GM06990 (cell line): Measurements from ENCODE around the gene HIPK3.

Experiments
- DNase-seq: peaks from one replicate; pipeline ENCODE4 v3.0.0-alpha.2; 2011; ENCODE audit not compliant: insufficient read length; ENCODE audit errors: extremely low read depth
- H3K27me3 ChIP-seq: replicated peaks from 2 replicates; pipeline ENCODE4 v1.6.0; 2011; ENCODE audit warnings: low read length; ENCODE audit not compliant: control insufficient read depth, insufficient read depth
- H3K36me3 ChIP-seq: 2 replicates; pipeline ENCODE4 v1.5.1; 2011; ENCODE audit warnings: low read length; ENCODE audit not compliant: control insufficient read depth, insufficient read depth
- H3K4me3 ChIP-seq: replicated peaks from 2 replicates; pipeline ENCODE4 v1.5.1; 2011; ENCODE audit warnings: low read depth, mild to moderate bottlenecking, control low read depth, low read length
- CTCF ChIP-seq: IDR thresholded peaks from 2 replicates; pipeline ENCODE4 v1.5.1; 2011; ENCODE audit warnings: low read length, control low read depth, mild to moderate bottlenecking, inconsistent platforms; ENCODE audit not compliant: insufficient read depth, poor library complexity, severe bottlenecking

HIPK3 gene

DNA sequence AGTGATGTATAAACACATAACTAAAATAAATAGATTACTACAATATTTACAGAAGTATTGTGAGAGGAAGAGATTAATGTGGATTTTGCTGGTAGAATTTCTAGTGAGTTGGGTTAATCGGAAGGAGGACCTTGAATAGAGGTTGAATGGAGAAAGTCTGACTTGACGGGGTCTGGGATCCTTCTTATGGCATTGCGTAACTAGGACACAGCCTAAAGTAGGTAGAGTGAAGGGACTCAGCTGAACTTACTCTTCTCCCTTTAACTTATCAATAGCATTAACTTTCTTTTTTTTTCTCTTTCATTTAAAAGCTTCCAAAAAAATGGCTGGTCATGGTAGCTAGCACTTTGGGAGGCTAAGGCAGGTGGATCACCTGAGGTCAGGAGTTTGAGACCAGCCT is 139.2 kb downstream of the HIPK3 start:
- no peak for DNase-seq
- Histone ChIP-seq H3K27me3 (no peaks in the 10 kb centered on the region), H3K36me3 (no peaks in the 10 kb centered on the region), H3K4me3 (no peak overlapping the region)
- TF ChIP-seq CTCF: no peak

DNA sequence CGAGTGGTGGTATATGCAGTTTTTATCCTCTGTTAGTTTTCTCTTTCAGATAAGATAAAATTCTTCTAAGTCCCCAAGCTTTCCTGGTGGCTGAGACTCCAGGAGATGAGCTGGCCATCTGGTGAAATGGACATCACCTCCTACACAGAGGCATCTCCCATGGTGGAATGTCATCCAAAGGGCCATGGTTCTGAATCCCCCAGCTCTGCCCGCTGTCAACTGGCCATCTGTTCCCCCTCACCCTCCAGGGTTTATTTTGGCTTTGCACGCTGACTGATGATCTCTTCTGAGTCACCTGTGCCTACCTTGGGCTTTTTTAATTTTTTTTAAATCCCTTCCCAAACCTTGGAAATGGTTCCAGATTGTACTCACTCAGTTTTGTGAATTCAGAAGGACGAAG is 142.2 kb downstream of the HIPK3 start:
- no peak for DNase-seq
- Histone ChIP-seq H3K4me3 (no peak overlapping the region), H3K36me3 (no peaks in the 10 kb centered on the region), H3K27me3 (no peaks in the 10 kb centered on the region)
- no peak for TF ChIP-seq CTCF

GRCh38 chr11:33402066-33402465 is 144.9 kb downstream of the HIPK3 start:
- no peak for TF ChIP-seq CTCF
- H3K27me3 ChIP-seq: no peaks in the 10 kb centered on the region
- DNase-seq: no peak
- no peak overlapping the region for H3K4me3 ChIP-seq
- H3K36me3 ChIP-seq: no peaks in the 10 kb centered on the region

DNA sequence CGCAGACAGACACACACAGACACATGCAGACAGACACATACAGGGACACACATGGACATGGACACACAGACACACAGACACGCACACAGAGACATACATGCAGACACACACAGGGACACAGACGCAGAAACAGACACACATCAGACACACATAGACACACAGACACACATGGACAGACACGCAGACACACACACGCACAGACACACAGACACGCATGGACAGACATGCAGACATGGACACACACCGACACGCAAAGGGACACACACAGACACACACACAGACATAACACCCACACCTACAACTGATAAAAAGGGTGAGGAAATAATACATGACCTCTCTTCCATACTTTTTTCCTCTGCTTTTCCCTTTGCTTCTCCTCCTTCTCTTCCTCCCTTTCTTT is 146.2 kb downstream of the HIPK3 start:
- no peak for TF ChIP-seq CTCF
- no peak overlapping the region for H3K4me3 ChIP-seq
- no peaks in the 10 kb centered on the region for H3K36me3 ChIP-seq
- no peaks in the 10 kb centered on the region for H3K27me3 ChIP-seq
- no peak for DNase-seq

GRCh38 chr11:33405834-33406602 is 148.8 kb downstream of the HIPK3 start:
- no peak for DNase-seq
- no peak overlapping the region for H3K4me3 ChIP-seq
- no peaks in the 10 kb centered on the region for H3K36me3 ChIP-seq
- no peak for TF ChIP-seq CTCF
- H3K27me3 ChIP-seq: no peaks in the 10 kb centered on the region
